ENCODE results near the gene FOXN3.

Gene FOXN3

GRCh38 chr14:89430391-89431236 lies 13.6 kb upstream of the FOXN3 start:
- DNase-seq: peak; percentile 23

GRCh38 chr14:89429199-89430181 lies 12.5 kb upstream of the FOXN3 start:
- peak; percentile 47 for DNase-seq

GRCh38 chr14:89428546-89429198 lies 11.6 kb upstream of the FOXN3 start:
- DNase-seq: no peak

GRCh38 chr14:89428173-89428523 lies 11.1 kb upstream of the FOXN3 start:
- no peak for DNase-seq

- DNase-seq: no peak
Observed at GRCh38 chr14:89427426-89428172, 10.6 kb upstream of the FOXN3 start.

GRCh38 chr14:89425931-89426330 lies 8.9 kb upstream of the FOXN3 start:
- no peak for DNase-seq

GRCh38 chr14:89424241-89424640 lies 7.2 kb upstream of the FOXN3 start:
- DNase-seq: no peak

GRCh38 chr14:89422952-89423345 lies 5.9 kb upstream of the FOXN3 start:
- no peak for DNase-seq

GRCh38 chr14:89422181-89422951 lies 5.3 kb upstream of the FOXN3 start:
- DNase-seq: peak; percentile 27

- no peak for DNase-seq
Observed at GRCh38 chr14:89420502-89420901, 3.5 kb upstream of the FOXN3 start.

GRCh38 chr14:89419973-89420482 lies 3.0 kb upstream of the FOXN3 start:
- DNase-seq: no peak

GRCh38 chr14:89418976-89419375 lies 1.9 kb upstream of the FOXN3 start:
- DNase-seq: no peak

- DNase-seq: peak; percentile 33
Observed at GRCh38 chr14:89418452-89418851, 1.4 kb upstream of the FOXN3 start.

GRCh38 chr14:89417465-89418225 lies 612 bp upstream of the FOXN3 start:
- peak; percentile 63 for DNase-seq

GRCh38 chr14:89416002-89416995 lies 734 bp downstream of the FOXN3 start:
- peak; percentile 98 for DNase-seq

GRCh38 chr14:89415159-89415558 lies 1.9 kb downstream of the FOXN3 start:
- no peak for DNase-seq

GRCh38 chr14:89411976-89412375 lies 5.1 kb downstream of the FOXN3 start:
- no peak for DNase-seq

GRCh38 chr14:89409961-89410360 lies 7.1 kb downstream of the FOXN3 start:
- DNase-seq: no peak

Data from CD4-positive, alpha-beta T cell treated with Interleukin-17A for 4 hours (primary cell).